Calu3 (cell line): ENCODE measurements around the gene DLG2. TPM values are rescaled to one million over a fixed set of nuclear protein-coding genes. Genes with fewer than 3 reads are reported as not detected.
"Not testable (repeated sequence)": the region's sequence is repeated elsewhere in the genome, so short reads cannot be mapped to it uniquely, and the experiment has no call there.

Experiments
- BruUV-seq: library from RNA; stranded (reverse); fragments of 400-500 nt; replicated peaks from 2 replicates; lab custom pipeline; 2021; lab: Mats Ljungman, UMichigan
- CTCF ChIA-PET: fragments of 300-600 bp; sonication (Branson Sonifier 250); formaldehyde crosslinking; loops from one replicate; lab custom pipeline; 2022; ENCODE audit warnings: antibody characterized with exemption; lab: Charles Lee
- DNase-seq: peaks from one replicate; pipeline ENCODE4 v3.0.0; 2022
- H3K27ac Mint-ChIP-seq: one replicate; pipeline ENCODE4 v1.8.0; 2022; ENCODE audit warnings: mixed read lengths; ENCODE audit not compliant: unreplicated experiment
- H3K27me3 Mint-ChIP-seq: one replicate; pipeline ENCODE4 v1.8.0; 2022; ENCODE audit warnings: mixed read lengths; ENCODE audit not compliant: unreplicated experiment
- H3K36me3 Mint-ChIP-seq: one replicate; pipeline ENCODE4 v1.8.0; 2022; ENCODE audit warnings: mild to moderate bottlenecking, moderate library complexity, mixed read lengths; ENCODE audit not compliant: insufficient read depth, unreplicated experiment
- H3K4me1 Mint-ChIP-seq: one replicate; pipeline ENCODE4 v1.8.0; 2022; ENCODE audit warnings: mild to moderate bottlenecking, low read depth, mixed read lengths; ENCODE audit not compliant: unreplicated experiment
- H3K4me3 Mint-ChIP-seq: one replicate; pipeline ENCODE4 v1.8.0; 2022; ENCODE audit warnings: mild to moderate bottlenecking, low read depth, moderate library complexity, mixed read lengths; ENCODE audit not compliant: unreplicated experiment
- H3K9me3 Mint-ChIP-seq: one replicate; pipeline ENCODE4 v1.8.0; 2022; ENCODE audit warnings: low read depth, mixed read lengths; ENCODE audit not compliant: unreplicated experiment
- intact Hi-C: fragments of 100-400 bp; cut with micrococcal nuclease; formaldehyde crosslinking; loops from one replicate; pipeline ENCODE4 v1.10.0; 2022; ENCODE audit not compliant: unreplicated experiment
- total RNA-seq: library from RNA; stranded (reverse); gene quantifications from 2 replicates; pipeline ENCODE4 v1.2.3, GENCODE V29; 2022
- TF ChIP-seq, protein P1 (sequence below): fragments of 200-600 bp; IDR thresholded peaks from one replicate; pipeline ENCODE4 v1.8.0; 2022; ENCODE audit warnings: antibody characterized with exemption; ENCODE audit not compliant: unreplicated experiment

Gene DLG2
- total RNA-seq, 1 experiment from 2014 or later, result 0.71 TPM

DNA sequence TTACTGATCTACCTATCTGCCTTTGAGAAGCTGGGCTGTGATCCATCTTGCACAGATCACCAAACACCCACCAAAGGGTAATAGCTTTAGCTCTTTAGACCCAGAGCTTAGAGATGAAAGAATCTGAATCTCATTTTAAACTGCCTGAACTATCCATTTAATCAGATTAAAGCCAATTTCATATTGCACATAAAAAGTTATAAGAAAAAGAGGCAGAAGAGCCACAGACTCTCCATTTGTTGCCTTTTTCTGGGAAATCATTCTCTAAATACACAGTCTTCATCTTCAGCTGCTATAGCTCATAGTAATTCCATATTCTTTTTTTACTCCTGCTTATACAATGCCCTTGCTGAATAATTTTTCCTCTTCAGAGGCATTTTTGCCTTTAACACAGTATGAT lies 271.2 kb downstream of the DLG2 start:
- no peaks in the 10 kb centered on the region for H3K4me1 Mint-ChIP-seq
- H3K36me3 Mint-ChIP-seq, result no peaks in the 10 kb centered on the region
- BruUV-seq, result no TSS peak
- DNase-seq, result no peak
- intact Hi-C loops, result no loop called here
- TF ChIP-seq, protein P1, sequence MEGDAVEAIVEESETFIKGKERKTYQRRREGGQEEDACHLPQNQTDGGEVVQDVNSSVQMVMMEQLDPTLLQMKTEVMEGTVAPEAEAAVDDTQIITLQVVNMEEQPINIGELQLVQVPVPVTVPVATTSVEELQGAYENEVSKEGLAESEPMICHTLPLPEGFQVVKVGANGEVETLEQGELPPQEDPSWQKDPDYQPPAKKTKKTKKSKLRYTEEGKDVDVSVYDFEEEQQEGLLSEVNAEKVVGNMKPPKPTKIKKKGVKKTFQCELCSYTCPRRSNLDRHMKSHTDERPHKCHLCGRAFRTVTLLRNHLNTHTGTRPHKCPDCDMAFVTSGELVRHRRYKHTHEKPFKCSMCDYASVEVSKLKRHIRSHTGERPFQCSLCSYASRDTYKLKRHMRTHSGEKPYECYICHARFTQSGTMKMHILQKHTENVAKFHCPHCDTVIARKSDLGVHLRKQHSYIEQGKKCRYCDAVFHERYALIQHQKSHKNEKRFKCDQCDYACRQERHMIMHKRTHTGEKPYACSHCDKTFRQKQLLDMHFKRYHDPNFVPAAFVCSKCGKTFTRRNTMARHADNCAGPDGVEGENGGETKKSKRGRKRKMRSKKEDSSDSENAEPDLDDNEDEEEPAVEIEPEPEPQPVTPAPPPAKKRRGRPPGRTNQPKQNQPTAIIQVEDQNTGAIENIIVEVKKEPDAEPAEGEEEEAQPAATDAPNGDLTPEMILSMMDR, result no peak
- no peak overlapping the region for H3K27ac Mint-ChIP-seq
- no peaks in the 10 kb centered on the region for H3K27me3 Mint-ChIP-seq
- H3K4me3 Mint-ChIP-seq, result no peak overlapping the region
- CTCF ChIA-PET, result no interaction called here
- H3K9me3 Mint-ChIP-seq, result no peaks in the 10 kb centered on the region

- H3K27ac Mint-ChIP-seq, H3K4me1 Mint-ChIP-seq, CTCF ChIA-PET, H3K27me3 Mint-ChIP-seq, H3K4me3 Mint-ChIP-seq, H3K36me3 Mint-ChIP-seq, BruUV-seq, DNase-seq, H3K9me3 Mint-ChIP-seq, intact Hi-C loops: not testable (repeated sequence)
These were observed 277.6 kb downstream of the DLG2 start for GRCh38 chr11:85349539-85349938.

DNA sequence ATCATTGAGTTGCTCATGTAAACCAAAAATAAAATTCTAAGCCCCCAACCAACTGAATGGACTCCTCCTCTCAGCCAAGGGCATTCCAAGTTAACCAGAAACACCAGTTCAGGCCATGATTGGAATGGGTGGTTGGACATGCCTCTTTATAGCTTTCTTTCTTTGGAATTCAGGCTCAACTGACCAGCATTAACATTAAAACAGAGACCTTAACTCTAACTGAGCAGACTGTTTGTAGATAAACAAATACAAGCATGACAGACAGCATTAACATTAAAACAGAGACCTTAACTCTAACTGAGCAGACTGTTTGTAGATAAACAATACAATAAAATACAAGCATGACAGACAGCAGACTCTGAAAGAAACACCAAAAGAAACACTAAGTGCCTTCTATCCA lies 278.2 kb downstream of the DLG2 start:
- intact Hi-C loops, result no loop called here
- Mint-ChIP-seq H3K4me3 (no peak overlapping the region), H3K9me3 (no peaks in the 10 kb centered on the region), H3K4me1 (no peaks in the 10 kb centered on the region), H3K27ac (no peak overlapping the region), H3K27me3 (no peaks in the 10 kb centered on the region), H3K36me3 (no peaks in the 10 kb centered on the region)
- TF ChIP-seq, protein P1, result no peak
- no peak for DNase-seq
- no TSS peak for BruUV-seq
- CTCF ChIA-PET, result no interaction called here

DNA sequence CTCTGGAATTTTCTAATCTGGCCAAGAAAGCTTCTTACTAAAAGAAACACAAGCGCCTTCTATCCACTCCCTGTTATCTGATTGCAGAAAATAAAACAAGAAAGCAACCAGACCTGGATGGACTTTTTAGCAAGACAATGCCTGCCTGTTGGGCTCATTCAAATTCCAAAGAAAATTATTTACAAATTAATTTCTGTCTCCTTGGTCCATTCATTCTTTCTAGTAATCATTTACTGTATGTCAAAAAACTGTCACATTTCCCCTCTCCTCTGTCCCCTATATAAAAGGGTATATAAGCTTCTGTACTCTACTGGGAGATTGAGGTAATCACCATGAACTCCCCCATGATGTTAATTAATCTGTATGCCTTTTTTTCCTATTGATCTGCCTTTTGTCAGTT lies 279.9 kb downstream of the DLG2 start:
- no TSS peak for BruUV-seq

DNA sequence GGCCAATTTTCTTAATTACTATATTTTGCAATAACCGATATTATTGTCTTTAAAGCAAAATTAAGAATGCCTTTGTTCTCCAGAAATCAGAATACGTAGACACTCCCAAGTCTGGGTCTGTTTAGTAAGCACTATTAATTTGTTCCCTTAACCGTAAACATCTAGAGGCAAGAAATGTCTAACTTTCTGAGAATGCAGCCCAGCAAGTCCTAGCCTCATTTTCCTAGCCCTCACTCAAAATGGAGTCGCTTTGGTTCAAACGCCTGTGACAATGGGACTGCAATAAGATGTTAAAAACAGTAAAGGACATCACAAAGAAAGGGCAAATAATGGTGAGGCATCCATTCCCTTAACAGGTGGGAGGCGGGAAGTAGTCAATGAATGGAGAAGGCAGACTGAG lies 280.7 kb downstream of the DLG2 start:
- H3K36me3 Mint-ChIP-seq, result no peaks in the 10 kb centered on the region
- intact Hi-C loops, result no loop called here
- H3K4me3 Mint-ChIP-seq, result no peak overlapping the region
- DNase-seq, result no peak
- H3K4me1 Mint-ChIP-seq, result no peaks in the 10 kb centered on the region
- H3K27ac Mint-ChIP-seq, result no peak overlapping the region
- BruUV-seq, result no TSS peak
- no peaks in the 10 kb centered on the region for H3K9me3 Mint-ChIP-seq
- CTCF ChIA-PET, result no interaction called here
- TF ChIP-seq, protein P1, result no peak
- H3K27me3 Mint-ChIP-seq, result no peaks in the 10 kb centered on the region

More for the DNA sequence above, 279.9 kb downstream of the DLG2 start:
- intact Hi-C loops, result no loop called here
- no peak overlapping the region for H3K4me3 Mint-ChIP-seq
- H3K9me3 Mint-ChIP-seq, result no peaks in the 10 kb centered on the region
- no peaks in the 10 kb centered on the region for H3K27me3 Mint-ChIP-seq
- CTCF ChIA-PET, result no interaction called here
- H3K36me3 Mint-ChIP-seq, result no peaks in the 10 kb centered on the region
- H3K27ac Mint-ChIP-seq, result no peak overlapping the region
- no peak for DNase-seq
- TF ChIP-seq, protein P1, result no peak
- H3K4me1 Mint-ChIP-seq, result no peaks in the 10 kb centered on the region

DNA sequence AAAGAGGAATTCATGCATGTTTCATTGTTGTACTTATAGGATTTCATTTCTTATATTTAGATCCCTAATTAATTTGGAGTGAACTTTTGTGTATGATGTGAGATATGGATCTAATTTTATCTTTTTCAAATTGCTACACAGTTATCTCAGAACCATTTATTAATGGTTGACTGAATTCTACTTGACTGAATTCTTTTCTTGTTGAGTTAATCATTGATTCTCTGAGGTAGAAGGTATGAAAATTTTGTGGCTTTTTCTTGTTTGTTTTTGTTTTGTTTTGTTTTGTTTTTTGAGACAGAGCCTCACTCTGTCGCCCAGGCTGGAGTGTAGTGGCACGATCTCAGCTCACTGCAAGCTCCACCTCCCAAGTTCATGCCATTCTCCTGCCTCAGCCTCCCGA lies 286.3 kb downstream of the DLG2 start:
- H3K27ac Mint-ChIP-seq, H3K27me3 Mint-ChIP-seq, DNase-seq, H3K9me3 Mint-ChIP-seq, CTCF ChIA-PET, intact Hi-C loops, BruUV-seq, H3K4me1 Mint-ChIP-seq, H3K36me3 Mint-ChIP-seq, H3K4me3 Mint-ChIP-seq: not testable (repeated sequence)
